ENCODE data around the gene TP53I11. TPM values are rescaled to one million over a fixed set of nuclear protein-coding genes. Genes with fewer than 3 reads are reported as not detected.

The TP53I11 gene
- total RNA-seq, 1 experiment from 2014 or later: 0.20 TPM

DNA sequence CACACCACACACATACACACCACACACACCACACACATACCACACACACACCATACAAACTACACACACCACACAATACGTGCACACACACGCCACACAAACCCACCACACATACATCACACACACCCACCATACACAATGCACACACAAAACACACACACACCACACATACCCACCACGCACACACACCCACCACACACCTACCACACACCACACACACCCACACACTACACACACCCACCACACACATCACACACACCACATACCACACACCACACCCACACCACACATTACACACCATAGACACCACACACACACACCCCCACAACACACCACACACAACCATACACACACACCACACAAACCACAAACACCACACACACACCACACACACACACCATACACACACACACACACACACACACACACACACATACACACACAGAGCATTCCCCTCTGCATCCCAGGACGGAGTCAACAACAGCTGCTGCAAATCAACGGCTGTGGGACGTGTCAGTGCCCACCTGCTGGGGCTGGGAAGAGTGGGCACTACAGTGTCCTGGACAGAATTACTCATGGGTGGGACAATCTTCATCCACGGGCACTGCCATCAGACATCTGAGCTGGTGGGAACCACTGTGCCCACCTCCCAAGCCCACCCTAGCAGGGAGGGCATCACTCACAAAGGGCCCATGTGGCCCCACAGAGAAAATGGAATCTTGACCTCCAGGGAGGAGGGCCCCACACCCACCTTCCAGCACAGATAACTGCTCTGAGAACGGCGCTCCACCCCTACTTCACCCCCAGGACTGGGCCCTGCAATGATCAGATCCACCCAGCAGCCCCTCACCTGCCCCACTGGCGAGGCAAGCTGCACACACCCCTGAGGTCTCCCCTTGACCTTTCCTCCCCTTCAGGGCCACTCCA is 8.4 kb downstream of the TP53I11 start:
- no peak for DNase-seq (ENCODE audit: extremely low read depth, low read depth)

DNA sequence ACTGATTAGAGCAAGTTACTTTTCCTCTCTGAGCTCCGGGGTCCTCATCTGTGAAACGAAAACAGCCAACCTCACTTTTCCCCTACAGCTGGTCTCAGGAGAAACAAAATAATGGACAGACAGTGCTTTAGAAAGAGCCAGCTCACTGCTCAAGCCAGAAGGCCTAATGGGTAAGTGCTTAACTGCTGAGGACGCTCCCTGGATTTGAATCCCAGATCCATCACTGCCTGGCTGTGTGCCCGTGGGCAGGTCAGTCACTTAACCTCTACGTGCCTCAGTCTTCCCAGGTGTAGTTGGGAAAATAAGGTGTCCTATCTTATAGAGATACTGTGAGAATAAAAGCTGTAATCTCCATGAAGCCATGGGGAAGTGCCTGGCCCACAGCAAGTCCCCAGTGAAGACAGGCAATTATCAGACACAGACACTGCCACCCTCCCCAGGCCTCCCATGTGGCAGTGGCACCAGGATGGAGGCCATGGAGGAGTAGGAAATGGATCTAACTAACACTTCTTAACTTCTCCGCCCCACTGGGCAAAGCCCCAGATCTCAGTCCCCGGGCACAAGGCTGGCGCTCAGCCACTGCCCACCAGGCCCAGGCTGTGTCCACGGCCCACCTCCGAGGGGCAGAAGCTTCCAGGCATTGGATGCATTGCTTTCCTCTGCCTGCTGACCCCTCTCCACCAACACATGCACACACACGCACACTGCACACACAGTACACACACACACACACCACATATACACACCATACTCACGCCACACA is 9.2 kb downstream of the TP53I11 start:
- no peak for DNase-seq (ENCODE audit: extremely low read depth, low read depth)

DNA sequence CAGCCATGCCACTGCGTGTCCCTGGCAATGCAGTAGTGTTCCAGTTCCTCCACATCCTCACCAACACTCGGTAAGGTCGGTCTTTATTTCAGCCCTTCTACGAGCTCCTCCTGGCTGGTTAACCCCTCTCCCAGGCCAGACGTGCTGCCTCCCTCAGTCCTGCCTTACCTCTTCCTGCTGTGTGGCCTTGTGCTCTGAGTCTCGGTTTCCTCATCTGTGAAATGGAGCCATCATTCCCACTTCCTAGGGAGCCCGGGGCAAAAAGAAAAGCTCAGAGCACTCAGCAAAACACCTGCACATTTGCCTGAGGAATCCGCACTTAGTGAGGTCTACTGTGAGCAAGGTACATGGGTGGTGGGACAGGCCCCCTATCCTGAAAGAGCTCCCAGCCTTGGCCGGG is 9.8 kb downstream of the TP53I11 start:
- no peak for DNase-seq (ENCODE audit: extremely low read depth, low read depth)

DNA sequence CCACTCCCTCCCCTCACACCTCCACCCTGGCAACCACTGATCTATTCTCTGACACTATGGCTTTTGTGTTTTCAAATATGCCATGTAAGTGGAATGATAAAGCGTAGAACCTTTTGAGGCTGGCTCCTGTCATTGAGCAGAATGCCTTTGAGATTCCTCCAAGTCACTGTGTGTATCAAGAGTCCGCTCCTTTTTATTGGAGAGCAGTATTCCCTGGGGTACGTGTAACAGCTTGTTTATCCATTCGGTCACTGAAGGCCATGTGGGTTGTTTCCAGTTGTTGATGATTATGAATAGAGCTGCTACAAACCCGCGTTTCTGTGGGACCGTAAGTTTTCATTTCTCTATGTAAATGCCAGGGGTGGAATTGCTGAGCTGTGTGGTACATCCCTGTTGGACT is 10.3 kb downstream of the TP53I11 start:
- DNase-seq (ENCODE audit: extremely low read depth, low read depth): no peak

DNA sequence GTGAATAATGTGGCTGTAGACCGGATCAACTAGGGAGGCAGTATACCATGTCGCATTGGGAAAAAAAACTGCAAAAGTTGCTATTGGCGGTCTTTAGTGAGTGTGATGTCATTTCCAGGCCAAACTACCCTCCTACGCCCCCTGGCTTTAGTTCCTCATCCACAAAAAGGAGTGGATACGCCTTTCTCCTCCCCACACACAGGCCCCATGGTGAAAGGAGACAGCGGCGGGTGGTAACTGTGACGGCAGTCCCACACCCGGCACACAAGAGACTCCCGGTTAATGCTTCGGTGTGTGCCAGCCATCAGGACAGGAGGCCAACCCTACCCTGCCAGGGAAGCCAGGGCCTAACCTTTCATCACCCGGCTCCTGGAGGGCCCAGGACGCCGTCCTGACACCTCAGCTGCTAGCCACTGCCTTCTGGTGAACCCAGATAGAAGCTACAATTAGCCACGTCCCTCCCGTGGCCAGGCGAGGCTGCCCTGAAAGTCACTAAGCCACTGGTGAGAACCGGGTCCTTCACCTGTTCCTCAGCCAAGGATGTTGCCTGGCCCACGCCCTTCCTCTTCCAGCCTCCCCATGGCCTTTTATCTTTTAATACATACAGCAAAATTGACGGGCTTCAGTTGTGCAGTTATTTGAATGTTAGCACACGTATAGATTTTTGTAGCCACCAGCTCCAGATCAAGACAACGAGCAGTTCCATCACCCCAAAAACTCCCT is 10.8 kb downstream of the TP53I11 start:
- DNase-seq (ENCODE audit: extremely low read depth, low read depth): no peak

DNA sequence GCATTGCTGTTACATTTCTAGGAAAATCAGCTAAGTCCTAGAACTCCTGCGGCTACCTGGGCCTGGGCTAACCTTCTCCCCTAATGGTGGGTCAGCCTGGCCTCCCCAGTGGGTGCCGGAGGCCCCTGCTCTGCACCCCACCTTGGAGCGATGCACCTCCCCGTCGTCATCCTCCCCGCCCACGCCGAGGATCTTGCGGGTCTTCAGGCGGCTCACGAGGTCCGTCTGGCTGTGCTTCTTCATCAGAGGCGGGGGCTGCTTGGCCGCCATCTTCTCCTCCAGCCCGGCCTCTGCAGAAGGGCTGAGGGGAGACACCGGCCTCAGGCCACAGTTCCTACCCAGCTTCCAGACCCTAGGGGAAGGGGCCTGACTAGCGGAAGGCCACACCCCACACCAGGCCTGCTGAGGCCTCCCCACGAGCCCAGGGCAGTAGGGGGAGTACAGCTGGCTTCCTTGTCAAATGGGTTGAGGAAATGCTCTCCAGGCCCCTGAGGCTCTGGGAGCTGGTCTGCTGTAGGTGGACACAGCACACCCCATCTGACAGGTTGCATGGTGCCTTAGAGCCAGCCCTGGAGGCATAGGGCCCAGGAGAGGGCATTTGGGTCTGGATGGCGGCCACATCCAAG is 12.5 kb downstream of the TP53I11 start:
- no peak for DNase-seq (ENCODE audit: extremely low read depth, low read depth)

DNA sequence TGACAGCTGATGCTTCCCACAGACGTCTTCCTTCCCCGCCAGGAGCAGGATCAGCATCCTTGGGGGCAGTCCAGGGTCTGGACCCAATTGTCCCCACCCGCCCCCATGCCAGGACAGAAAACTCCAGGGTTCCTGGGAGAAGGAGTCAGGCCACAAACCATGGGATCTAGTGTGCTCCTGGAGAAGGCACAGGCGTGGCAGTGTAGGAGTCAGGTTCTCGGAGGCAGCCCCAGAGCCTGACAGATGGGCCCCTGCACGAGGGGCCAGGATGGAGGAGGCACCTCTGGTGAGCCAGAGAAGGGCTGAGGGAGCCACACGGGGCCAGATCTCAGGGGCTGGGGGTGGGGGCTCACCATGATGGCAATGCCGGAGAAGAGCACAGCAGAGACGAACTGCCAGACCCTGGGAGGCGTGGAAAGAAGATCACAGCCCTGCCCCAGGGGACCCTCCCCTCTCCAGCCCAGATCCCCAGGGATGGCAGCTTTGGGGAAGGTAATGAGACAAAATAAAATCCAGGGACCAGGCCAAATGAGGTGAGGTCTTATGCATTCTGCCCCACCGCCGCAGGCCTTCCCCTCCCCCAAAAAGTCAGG is 13.6 kb downstream of the TP53I11 start:
- no peak for DNase-seq (ENCODE audit: extremely low read depth, low read depth)

DNA sequence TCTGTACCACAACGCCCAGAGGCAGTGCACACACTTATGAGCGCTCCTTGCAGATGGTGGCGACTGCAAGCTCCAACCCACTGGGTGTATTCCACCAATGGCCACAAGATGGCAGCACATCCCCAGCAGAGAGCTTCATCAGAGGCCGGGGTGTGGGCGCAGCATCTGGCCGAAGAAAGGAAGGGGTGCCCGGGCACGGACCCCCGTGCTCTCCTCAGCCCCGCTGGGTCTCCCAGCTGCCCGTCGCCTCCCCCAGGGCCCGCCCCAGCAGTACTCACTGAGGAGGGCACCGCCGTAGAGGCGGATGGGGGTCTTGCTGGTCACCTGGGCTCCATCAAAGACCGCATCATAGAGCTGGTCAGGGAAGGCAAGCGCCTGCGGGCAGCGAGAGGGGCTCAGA is 14.2 kb downstream of the TP53I11 start:
- peak; percentile 69 for DNase-seq (ENCODE audit: extremely low read depth, low read depth)

DNA sequence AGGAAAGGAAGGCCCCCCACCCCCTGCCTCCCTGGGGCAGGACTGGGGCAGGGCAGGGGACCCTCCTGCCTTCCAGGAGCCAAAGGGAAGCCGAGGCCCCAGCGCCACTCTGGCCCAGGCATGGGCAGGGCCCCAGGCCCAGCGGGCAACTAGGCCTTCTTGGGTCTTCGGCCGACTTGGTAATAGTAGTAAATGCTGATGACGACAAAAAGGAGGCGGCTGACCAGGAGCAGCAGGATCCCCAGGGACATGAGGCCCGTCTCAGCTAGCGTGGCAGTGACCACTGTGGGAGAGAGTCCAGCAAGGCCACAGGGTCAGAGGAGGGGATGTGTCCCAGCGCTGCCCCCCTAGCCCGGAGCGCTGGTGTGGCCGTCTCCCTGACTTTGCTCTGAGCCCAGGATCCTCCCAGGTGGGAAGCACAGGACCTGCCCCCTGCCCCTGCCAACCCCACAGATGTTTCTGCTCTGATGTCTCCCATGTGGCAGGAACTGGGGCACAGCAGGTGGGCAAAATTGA is 15.9 kb downstream of the TP53I11 start:
- DNase-seq (ENCODE audit: extremely low read depth, low read depth): no peak

DNA sequence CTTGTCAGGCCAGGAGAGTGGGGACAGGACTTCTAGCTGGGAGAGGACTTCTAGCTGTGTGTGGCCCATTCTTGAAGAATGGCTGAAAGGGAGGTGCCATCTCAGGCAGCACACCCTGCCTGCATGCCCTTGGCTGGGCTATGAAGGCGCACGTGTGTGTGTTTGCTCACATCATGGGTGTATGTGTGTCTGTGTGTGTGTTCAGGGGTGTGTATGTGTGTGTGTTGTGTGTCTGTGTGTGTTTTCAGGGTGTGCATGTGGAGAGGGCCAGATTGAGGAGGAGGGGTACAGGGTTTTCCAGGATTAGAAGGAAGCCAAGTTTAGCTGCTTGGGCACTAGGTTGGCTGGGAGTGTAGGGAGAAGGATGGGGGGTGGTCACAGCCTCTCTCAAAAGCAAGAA is 16.6 kb downstream of the TP53I11 start:
- DNase-seq (ENCODE audit: extremely low read depth, low read depth): no peak

DNA sequence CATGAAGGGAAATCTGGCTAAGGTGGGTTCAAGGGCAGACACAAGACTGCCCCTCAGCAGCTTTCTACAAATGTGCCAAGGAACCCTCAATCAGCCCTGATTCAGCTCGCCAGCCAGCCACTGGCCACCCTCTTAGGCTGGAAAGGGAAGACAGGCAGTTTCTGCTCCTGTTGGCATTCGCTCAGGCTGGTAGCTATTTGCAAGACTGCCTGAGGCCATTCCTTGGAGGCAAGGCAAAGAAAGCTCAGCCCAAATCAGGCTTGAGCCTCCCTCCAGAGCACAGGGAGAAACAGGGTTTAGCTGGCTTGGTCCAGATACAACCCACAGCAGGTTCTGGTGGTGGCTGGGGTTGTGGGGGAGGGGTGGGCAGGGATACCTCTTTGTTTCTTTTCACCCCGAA is 19.2 kb downstream of the TP53I11 start:
- no peak for DNase-seq (ENCODE audit: extremely low read depth, low read depth)

DNA sequence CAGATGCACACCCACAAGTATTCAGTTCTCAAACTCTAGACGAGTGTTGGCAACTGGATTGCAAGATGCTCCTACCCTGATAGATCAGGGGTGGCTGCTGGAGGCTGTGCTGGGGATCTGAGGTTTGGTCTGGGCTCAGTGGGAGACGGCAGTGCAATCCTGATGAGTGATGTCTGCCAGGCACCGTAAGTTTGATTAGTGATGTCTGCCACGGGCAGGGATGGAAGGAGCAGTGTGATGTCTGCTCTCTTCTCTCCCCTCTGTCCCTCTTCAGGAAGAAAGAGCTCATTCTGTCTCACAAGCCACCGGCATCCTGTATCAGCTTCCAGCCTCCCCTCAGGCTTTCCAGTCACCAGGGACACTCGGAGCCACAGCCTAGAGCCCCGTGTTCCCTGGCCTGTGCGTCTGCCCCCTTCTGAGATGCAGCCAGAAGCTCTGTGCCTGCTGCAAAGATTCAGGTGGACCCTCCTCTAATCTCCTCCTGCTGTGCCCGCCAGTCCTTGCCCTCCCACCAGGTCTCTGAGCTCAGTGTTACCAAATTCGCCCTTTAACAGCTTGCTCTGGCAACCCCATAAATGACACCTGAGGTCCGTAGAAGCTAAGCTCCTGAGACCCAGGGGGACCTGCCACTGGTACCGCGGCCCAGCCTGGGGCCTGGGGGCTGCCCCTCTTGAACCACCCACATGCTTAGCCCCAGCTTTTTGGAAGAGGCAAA is 19.9 kb downstream of the TP53I11 start:
- no peak for DNase-seq (ENCODE audit: extremely low read depth, low read depth)

DNA sequence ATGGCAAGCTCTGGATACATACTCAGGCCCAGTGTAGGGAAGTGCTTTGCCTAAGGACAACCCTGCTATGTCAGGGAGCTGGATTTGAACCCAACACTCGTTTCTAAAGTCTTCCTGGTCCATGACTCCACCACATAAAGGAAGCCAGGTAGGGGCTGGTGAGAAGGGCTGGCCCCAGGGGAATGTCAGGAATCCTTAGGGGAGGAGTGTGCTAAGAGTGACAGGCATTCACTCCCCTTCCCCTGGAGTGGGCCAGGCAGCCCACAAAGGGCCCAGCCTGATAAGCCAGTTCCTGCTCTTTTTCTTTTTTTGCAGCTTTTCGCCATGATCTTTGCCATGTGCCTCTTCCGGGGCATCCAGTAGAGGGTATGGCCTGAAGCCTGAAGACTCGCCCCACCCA is 21.9 kb downstream of the TP53I11 start:
- DNase-seq (ENCODE audit: extremely low read depth, low read depth): no peak

DNA sequence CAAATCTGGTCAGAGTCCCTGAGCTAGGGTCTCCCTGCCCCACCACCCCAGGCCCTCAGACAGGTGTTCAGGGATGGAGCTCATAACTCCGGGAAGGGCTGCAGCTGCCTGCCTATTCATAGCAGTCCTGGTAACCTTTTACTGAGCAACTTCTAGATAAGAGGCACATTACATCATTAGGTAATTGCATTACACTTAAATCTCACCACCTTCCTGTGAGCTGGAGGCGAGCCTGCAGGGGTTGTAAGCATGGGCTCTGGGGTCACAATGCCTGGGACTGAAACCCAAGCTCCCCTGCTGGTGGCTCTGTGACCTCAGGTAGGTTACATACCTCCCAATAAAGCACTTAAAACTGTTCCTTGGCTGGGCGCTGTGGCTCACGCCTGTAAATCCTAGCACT is 22.5 kb downstream of the TP53I11 start:
- no peak for DNase-seq (ENCODE audit: extremely low read depth, low read depth)

DNA sequence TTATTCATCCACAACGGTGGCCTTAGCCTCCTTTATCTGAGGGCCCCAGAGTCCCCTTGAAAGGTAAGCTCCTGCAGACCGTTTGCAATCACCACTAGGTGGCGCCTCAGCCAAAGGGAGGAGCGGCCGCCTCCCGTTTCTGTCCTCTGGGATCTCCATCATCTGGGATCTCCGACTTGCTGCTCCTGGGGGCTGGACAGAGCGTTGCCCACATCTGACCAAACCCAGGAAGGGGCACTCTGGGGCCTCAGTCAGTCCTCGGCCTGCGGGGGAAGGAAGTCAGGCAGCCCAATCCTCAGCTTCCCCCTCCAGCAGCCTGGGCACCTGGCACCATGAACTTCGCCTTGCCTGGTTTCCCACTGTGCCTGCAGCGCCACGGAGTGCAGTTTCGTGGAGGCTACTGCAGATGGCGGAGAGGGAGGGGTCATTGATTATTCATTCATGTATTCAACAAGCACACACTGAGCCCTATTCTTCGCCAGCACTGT is 23.5 kb downstream of the TP53I11 start:
- DNase-seq (ENCODE audit: extremely low read depth, low read depth): peak; percentile 45

DNA sequence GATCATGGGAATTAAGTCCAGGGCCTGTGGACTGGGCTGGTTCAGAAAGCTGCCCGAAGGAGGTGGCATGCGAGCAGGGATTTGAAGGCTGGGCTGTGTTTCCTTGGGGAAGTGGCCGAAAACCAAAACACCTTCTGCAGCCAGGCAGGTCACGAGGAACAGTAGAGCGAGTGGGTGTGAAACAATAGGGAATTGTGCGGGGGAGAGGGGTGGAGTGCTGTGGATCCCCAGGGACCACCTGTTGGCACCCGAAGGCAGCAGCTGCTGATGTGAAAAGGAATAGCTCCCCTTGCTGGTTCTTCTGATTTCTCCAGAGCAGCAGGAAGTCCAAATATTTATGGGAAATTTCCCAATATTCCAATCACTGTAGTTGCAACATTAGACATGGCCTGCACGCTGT is 24.6 kb downstream of the TP53I11 start:
- no peak for DNase-seq (ENCODE audit: extremely low read depth, low read depth)

DNA sequence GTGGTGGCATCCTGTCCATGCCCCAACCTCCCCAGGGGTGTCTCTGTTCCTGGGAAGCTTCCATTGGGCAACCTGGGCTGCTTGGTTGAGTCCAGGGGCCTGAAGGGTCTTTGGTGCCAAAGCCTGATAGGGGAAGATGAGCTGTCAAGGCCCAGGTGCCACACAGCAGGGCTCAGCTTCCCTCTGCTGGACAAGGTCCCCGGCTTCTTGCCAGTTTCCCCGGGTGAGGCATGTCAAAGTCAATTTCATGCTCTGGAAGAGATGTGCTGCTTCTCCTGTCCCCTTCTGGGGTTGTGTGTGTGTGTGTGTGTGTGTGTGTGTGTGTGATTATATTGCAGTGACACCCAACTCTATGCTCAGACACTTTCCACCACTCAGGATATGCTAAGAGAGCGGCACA is 26.9 kb downstream of the TP53I11 start:
- no peak for DNase-seq (ENCODE audit: extremely low read depth, low read depth)

DNA sequence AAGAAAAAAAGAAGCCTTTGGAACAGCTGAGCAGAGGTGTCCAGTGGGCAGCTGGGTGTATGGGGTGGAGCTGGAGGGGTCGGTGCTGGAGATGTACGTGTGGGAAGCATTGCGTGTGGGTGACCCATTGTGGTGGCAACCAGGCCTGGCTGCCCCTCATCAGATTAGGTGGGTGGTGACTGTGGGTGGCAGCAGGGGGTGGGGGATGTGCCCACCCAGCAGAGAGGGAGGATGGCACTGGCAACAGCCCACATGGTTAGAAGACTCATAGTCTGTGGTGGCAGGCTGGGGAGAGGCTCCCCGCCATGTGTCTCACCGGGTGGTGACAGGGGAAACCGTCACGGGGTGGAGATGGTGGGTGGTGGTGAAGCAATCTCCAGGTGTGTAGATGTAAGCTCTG is 27.6 kb downstream of the TP53I11 start:
- no peak for DNase-seq (ENCODE audit: extremely low read depth, low read depth)

DNA sequence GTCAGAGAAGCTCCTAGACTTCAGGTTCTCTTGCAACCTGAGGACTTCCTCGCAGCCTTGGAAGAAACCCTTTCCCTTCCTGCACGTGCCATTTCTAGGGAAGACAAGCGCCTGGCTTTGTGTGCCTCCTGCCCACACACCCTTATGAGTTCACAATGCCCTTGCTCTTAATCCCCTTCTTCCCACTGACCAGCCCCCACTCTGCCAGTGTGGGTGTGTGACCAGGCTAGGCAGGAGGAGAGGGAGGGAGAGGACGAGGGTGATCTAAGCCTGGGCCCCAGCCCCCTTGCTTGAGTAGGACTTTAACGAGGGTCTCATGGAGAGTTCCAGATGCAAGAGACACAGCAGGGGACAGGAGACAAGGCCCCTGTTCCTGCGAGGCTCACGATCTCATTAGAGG is 30.2 kb downstream of the TP53I11 start:
- no peak for DNase-seq (ENCODE audit: extremely low read depth, low read depth)

Data from NCI-H460 (cell line).